ENCODE results near the gene MRPL36. TPM values are rescaled to one million over a fixed set of nuclear protein-coding genes. Genes with fewer than 3 reads are reported as not detected.

MRPL36 gene
- total and polyA plus RNA-seq, 4 donors, result 22.3 to 106 (median 56.3) TPM

- 84% methylated on average over 8 of the region's 8 CpGs for WGBS
Measured at GRCh38 chr5:1785062-1785461, 14.6 kb downstream of the MRPL36 start.

DNA sequence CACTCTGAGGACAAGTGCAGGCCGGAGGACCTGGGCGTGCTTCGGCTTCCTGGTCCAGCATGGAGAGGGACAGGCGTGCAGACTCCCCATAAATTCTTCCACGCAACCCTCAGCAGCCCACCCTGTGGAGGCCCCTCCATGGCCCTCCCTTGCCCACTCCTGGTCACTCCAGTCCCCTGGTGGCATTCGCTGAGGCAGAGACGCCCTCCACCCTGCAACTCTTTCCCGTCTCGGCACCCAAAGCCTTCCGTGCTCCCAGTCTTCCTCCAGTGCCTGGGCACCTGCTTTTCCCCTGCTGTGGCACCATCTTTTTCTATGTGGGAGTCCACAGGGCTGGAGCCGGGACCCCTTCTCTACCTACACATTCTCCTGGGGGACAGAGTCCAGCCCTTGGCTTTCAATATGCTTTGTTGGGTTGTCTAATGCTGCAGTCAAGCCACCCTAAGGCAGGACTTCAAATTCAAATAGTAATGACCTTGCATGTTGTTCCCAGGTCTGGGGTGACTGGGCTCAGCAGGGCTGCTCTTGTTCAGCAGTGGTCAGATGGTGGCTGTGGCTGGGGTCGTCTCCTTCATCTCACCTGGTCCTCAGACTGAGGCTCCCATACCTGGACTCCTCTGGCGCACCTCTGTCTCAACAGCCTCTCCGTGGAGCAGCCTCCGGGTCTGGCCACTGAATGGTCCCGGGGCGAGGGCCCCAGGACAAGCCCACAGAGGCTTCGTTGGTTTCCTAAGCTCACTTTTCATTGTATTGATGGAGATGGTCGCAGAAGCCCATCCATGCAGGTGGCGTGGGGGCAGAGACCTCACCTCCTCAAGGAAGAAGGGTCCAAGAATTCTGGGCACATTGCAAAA lies 15.2 kb downstream of the MRPL36 start:
- DNase-seq (ENCODE audit: low spot score), result no peak
- no peaks in the 10 kb centered on the region for H3K27me3 ChIP-seq (ENCODE audit: control insufficient read depth in 4 of 4, insufficient read depth in 4 of 4, low read length in 3 of 4)
- no peaks in the 10 kb centered on the region for H3K4me1 ChIP-seq (ENCODE audit: control insufficient read depth in 4 of 4, insufficient read depth in 4 of 4, low read length in 3 of 4)
- no peaks in the 10 kb centered on the region for H3K9me3 ChIP-seq (ENCODE audit: control insufficient read depth in 4 of 4, low read length in 3 of 4)
- H3K9ac ChIP-seq (ENCODE audit: low read depth in 1 of 2, low read length in 2 of 2), result no peak overlapping the region
- no peak overlapping the region for H3K4me3 ChIP-seq (ENCODE audit: low read depth in 1 of 3, low read length in 3 of 3)
- TF ChIP-seq TAF1 (conservative IDR thresholded peaks at IDR 0.05) (no peak), HNF4G (IDR thresholded peaks at IDR 0.05) (no peak), HNF4A (conservative IDR thresholded peaks at IDR 0.05) (no peak), REST (IDR thresholded peaks at IDR 0.05) (no peak)
- 87% methylated on average over 20 of the region's 20 CpGs for WGBS
- no peak overlapping the region for H3K27ac ChIP-seq (ENCODE audit: low read depth in 1 of 2, low read length in 2 of 2)
- H3K36me3 ChIP-seq (ENCODE audit: control insufficient read depth in 4 of 4, insufficient read depth in 3 of 4, low read depth in 1 of 4, low read length in 3 of 4), result no peaks in the 10 kb centered on the region

More at GRCh38 chr5:1785062-1785461, 14.6 kb downstream of the MRPL36 start:
- Histone ChIP-seq H3K9ac (ENCODE audit: low read depth in 1 of 2, low read length in 2 of 2) (no peak overlapping the region), H3K27ac (ENCODE audit: low read depth in 1 of 2, low read length in 2 of 2) (no peak overlapping the region), H3K27me3 (ENCODE audit: control insufficient read depth in 4 of 4, insufficient read depth in 4 of 4, low read length in 3 of 4) (no peaks in the 10 kb centered on the region), H3K36me3 (ENCODE audit: control insufficient read depth in 4 of 4, insufficient read depth in 3 of 4, low read depth in 1 of 4, low read length in 3 of 4) (no peaks in the 10 kb centered on the region), H3K9me3 (ENCODE audit: control insufficient read depth in 4 of 4, low read length in 3 of 4) (no peaks in the 10 kb centered on the region), H3K4me1 (ENCODE audit: control insufficient read depth in 4 of 4, insufficient read depth in 4 of 4, low read length in 3 of 4) (no peaks in the 10 kb centered on the region), H3K4me3 (ENCODE audit: low read depth in 1 of 3, low read length in 3 of 3) (no peak overlapping the region)
- TF ChIP-seq YY1 (IDR thresholded peaks at IDR 0.05), result no peak
- no peak for TF ChIP-seq FOXA1 (IDR thresholded peaks at IDR 0.05)
- no peak for TF ChIP-seq RAD21 (IDR thresholded peaks at IDR 0.05)
- no peak for TF ChIP-seq HNF4A (conservative IDR thresholded peaks at IDR 0.05)
- TF ChIP-seq TAF1 (conservative IDR thresholded peaks at IDR 0.05), result no peak
- no peak for TF ChIP-seq FOXA2 (IDR thresholded peaks at IDR 0.05)
- no peak for TF ChIP-seq RXRA (IDR thresholded peaks at IDR 0.05)
- no peak for TF ChIP-seq MAX (IDR thresholded peaks at IDR 0.05)
- no peak for TF ChIP-seq JUND (IDR thresholded peaks at IDR 0.05)
- no peak for TF ChIP-seq ZBTB33 (IDR thresholded peaks at IDR 0.05)
- no peak for TF ChIP-seq NR2F2 (IDR thresholded peaks at IDR 0.05)
- TF ChIP-seq, protein P1, sequence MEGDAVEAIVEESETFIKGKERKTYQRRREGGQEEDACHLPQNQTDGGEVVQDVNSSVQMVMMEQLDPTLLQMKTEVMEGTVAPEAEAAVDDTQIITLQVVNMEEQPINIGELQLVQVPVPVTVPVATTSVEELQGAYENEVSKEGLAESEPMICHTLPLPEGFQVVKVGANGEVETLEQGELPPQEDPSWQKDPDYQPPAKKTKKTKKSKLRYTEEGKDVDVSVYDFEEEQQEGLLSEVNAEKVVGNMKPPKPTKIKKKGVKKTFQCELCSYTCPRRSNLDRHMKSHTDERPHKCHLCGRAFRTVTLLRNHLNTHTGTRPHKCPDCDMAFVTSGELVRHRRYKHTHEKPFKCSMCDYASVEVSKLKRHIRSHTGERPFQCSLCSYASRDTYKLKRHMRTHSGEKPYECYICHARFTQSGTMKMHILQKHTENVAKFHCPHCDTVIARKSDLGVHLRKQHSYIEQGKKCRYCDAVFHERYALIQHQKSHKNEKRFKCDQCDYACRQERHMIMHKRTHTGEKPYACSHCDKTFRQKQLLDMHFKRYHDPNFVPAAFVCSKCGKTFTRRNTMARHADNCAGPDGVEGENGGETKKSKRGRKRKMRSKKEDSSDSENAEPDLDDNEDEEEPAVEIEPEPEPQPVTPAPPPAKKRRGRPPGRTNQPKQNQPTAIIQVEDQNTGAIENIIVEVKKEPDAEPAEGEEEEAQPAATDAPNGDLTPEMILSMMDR (IDR thresholded peaks at IDR 0.05; ENCODE audit: low read depth, low read length, missing input control), result no peak
- TF ChIP-seq EGR1 (IDR thresholded peaks at IDR 0.05; ENCODE audit: low read depth in 2 of 2), result no peak
- no peak for DNase-seq (ENCODE audit: low spot score)
